GM18507 (cell line): ENCODE measurements around the gene LYG1.
"Not testable (repeated sequence)": the region's sequence is repeated elsewhere in the genome, so short reads cannot be mapped to it uniquely, and the experiment has no call there.

Experiments used
- DNase-seq: peaks from one replicate; pipeline ENCODE4 v3.0.0; 2011; ENCODE audit warnings: low read depth; ENCODE audit not compliant: insufficient read length; ENCODE audit errors: extremely low spot score
- FAIRE-seq: peaks from 2 replicates; lab custom pipeline; 2011; peaks lifted over from hg19 to GRCh38; lab: Jason Lieb, UNC

Gene LYG1

GRCh38 chr2:99278793-99279291 lies 22.2 kb downstream of the LYG1 start:
- DNase-seq, result no peak
- FAIRE-seq, result no peak

- FAIRE-seq, DNase-seq: not testable (repeated sequence)
These were observed 22.7 kb downstream of the LYG1 start for GRCh38 chr2:99278195-99278765.

- FAIRE-seq, result no peak
- DNase-seq, result no peak
These were observed 25.1 kb downstream of the LYG1 start for GRCh38 chr2:99275882-99276281.

- DNase-seq, result no peak
- no peak for FAIRE-seq
These were observed 39.8 kb downstream of the LYG1 start for GRCh38 chr2:99261242-99261641.

GRCh38 chr2:99260184-99260583 lies 40.8 kb downstream of the LYG1 start:
- FAIRE-seq (no peak), DNase-seq (no peak)

GRCh38 chr2:99259465-99259864 lies 41.5 kb downstream of the LYG1 start:
- DNase-seq (no peak), FAIRE-seq (no peak)

- DNase-seq, result no peak
- FAIRE-seq, result no peak
These were observed 44.3 kb downstream of the LYG1 start for GRCh38 chr2:99256677-99257076.

- DNase-seq (no peak), FAIRE-seq (no peak)
These were observed 45.3 kb downstream of the LYG1 start, which contains the start of gene LYG2 for GRCh38 chr2:99255491-99256318. Gene LYG2 (minus strand): TSS chr2:99255666. CDS start chr2:99254260, 1,406 bp downstream.

GRCh38 chr2:99249951-99250350 lies 51.0 kb downstream of the LYG1 start:
- FAIRE-seq (no peak), DNase-seq (no peak)

- FAIRE-seq (no peak), DNase-seq (no peak)
These were observed 58.8 kb downstream of the LYG1 start for GRCh38 chr2:99242151-99242550.

GRCh38 chr2:99240431-99240830 lies 60.6 kb downstream of the LYG1 start:
- FAIRE-seq (no peak), DNase-seq (no peak)

GRCh38 chr2:99238599-99238998 lies 62.4 kb downstream of the LYG1 start:
- FAIRE-seq, result no peak
- DNase-seq, result no peak
